Fibroblast of upper back skin (primary cell): ENCODE data around the gene SEL1L3.
A peak's percentile ranks its signal among the peaks of the same experiment; 100 is the strongest.

Experiments used
- DNase-seq: peaks from one replicate; pipeline ENCODE4 v3.0.0-alpha.2; 2013

SEL1L3 gene

GRCh38 chr4:25845841-25846653 lies 16.7 kb downstream of the SEL1L3 start:
- no peak for DNase-seq

GRCh38 chr4:25844961-25845712 lies 17.7 kb downstream of the SEL1L3 start:
- DNase-seq = no peak

- DNase-seq = no peak
Observed at GRCh38 chr4:25843340-25844097, 19.3 kb downstream of the SEL1L3 start.

GRCh38 chr4:25842229-25842845 lies 20.5 kb downstream of the SEL1L3 start:
- no peak for DNase-seq

GRCh38 chr4:25839687-25840086 lies 23.1 kb downstream of the SEL1L3 start:
- no peak for DNase-seq

GRCh38 chr4:25839233-25839632 lies 23.6 kb downstream of the SEL1L3 start:
- DNase-seq = no peak

- DNase-seq = no peak
Observed at GRCh38 chr4:25838526-25838925, 24.3 kb downstream of the SEL1L3 start.

GRCh38 chr4:25837107-25837506 lies 25.7 kb downstream of the SEL1L3 start:
- DNase-seq = no peak

- no peak for DNase-seq
Observed at GRCh38 chr4:25835384-25835783, 27.4 kb downstream of the SEL1L3 start.

- no peak for DNase-seq
Observed at GRCh38 chr4:25834411-25835107, 28.2 kb downstream of the SEL1L3 start.

- DNase-seq = no peak
Observed at GRCh38 chr4:25830548-25830947, 32.2 kb downstream of the SEL1L3 start.

GRCh38 chr4:25827897-25828296 lies 34.9 kb downstream of the SEL1L3 start:
- no peak for DNase-seq

GRCh38 chr4:25827373-25827772 lies 35.4 kb downstream of the SEL1L3 start:
- no peak for DNase-seq

- DNase-seq = no peak
Observed at GRCh38 chr4:25826074-25826752, 36.6 kb downstream of the SEL1L3 start.

- DNase-seq = no peak
Observed at GRCh38 chr4:25823632-25824031, 39.2 kb downstream of the SEL1L3 start.

GRCh38 chr4:25821899-25822298 lies 40.9 kb downstream of the SEL1L3 start:
- no peak for DNase-seq

GRCh38 chr4:25821267-25821666 lies 41.5 kb downstream of the SEL1L3 start:
- DNase-seq = no peak

- no peak for DNase-seq
Observed at GRCh38 chr4:25818876-25819275, 43.9 kb downstream of the SEL1L3 start.

GRCh38 chr4:25818371-25818871 lies 44.4 kb downstream of the SEL1L3 start:
- DNase-seq = peak; percentile 81

- DNase-seq = peak; percentile 87
Observed at GRCh38 chr4:25817059-25817681, 45.6 kb downstream of the SEL1L3 start.

- no peak for DNase-seq
Observed at GRCh38 chr4:25816591-25817058, 46.2 kb downstream of the SEL1L3 start.
